GM19328 (cell line): ENCODE results near the gene SHANK2.

Source experiments
- ATAC-seq: cut with Tn5 transposase; IDR thresholded peaks from one replicate; pipeline ENCODE4 v1.9.1; 2021; ENCODE audit warnings: mild to moderate bottlenecking, moderate library complexity; ENCODE audit not compliant: unreplicated experiment

The SHANK2 gene

GRCh38 chr11:71223081-71223405, 29.3 kb downstream of the SHANK2 start:
- no peak for ATAC-seq

DNA sequence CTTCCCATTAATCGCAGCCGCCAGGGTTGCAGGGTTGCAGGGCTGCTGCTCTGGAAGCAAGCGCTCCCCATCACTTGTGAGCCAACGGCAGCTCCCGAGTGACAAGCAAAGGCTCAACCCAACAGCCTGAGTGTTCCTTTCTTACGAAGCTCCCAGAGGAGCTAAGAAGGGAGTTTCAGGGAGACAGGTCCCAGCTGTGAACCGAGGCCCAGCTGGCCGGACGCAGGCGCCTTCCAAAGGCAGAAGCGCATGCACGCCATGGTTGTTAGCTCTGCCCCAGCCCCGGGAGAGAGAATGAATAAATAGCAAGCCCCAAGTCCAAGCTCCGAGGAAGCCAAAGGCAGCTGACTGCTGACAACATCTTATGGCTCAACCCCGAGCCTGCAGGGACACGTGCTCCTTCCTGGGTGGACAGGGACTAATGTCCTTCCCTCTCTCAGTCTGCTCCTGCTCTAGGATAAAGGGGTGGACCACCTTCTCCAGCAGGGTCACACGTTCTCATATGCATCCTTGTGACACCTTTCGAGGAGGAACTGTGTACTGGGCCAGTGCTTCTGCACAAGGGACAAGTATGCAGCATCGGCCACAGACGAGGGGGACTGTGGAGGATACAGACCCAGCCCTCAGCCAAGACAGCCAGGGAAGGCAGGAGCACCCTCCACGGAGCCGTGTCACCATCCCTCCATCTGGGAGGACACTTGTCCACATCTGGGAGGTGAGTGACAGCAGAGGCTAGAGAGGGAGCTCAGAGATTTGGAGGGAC, 29.9 kb downstream of the SHANK2 start:
- ATAC-seq = no peak

- ATAC-seq = no peak
Measured at GRCh38 chr11:71221821-71222220, 30.6 kb downstream of the SHANK2 start.

GRCh38 chr11:71221201-71221600, 31.2 kb downstream of the SHANK2 start:
- no peak for ATAC-seq

DNA sequence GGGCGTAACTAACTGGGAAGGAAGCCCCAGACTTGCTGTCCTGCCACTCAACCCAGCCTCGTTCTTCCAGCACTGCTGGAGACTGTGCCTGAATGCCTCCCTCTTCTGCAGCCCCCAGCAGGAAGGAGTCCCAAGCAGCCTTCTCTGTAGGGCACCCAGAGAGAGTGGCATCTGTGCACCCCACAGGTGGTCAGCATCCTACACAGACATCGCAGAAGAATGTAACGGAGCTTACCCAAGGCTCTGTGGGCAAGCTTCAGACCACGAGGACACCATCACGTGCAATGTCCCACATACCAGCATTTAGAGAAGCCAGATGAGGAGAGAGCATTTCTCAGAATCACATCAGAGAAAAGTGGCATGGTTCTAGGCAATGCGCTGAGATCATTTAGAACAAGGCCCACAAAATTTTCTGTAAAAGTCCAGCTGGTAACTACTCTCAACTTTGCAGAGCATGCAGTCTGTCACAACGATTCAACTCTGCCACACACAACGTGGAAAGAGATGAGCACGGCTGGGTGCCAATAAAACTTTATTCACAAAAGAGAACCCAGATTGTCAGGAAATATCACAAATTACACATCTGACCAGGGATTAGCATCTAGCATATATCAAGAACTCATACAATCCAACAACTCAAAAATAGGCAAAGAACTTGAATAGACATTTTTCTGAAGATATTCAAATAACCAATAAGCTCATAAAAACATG, 33.4 kb downstream of the SHANK2 start:
- ATAC-seq = no peak

DNA sequence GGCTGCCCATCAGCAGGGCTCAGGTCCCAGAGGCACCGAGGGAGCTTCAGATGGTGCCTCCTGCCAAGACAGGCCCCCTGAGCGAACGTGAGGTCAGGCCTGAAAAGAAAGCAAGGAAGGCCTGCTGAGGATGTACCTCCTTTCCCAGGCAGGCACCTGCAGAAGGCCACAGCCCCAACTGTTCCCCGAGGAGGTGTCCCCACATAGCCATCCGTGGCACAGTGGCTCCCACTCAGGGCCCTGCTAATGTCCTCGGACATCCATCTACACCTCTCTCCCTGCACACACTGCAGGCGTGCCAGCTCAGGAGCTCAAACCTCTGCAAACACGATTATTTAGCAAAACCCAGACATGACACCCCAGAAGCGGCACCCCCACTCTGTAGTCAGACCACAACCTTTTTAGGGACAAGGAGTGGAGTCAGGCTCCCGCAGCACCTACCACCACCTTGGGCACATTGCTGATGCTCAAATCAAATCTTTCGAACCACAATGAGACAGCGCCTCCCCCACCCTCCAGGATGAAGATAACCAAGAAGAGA, 36.9 kb downstream of the SHANK2 start:
- ATAC-seq = no peak

DNA sequence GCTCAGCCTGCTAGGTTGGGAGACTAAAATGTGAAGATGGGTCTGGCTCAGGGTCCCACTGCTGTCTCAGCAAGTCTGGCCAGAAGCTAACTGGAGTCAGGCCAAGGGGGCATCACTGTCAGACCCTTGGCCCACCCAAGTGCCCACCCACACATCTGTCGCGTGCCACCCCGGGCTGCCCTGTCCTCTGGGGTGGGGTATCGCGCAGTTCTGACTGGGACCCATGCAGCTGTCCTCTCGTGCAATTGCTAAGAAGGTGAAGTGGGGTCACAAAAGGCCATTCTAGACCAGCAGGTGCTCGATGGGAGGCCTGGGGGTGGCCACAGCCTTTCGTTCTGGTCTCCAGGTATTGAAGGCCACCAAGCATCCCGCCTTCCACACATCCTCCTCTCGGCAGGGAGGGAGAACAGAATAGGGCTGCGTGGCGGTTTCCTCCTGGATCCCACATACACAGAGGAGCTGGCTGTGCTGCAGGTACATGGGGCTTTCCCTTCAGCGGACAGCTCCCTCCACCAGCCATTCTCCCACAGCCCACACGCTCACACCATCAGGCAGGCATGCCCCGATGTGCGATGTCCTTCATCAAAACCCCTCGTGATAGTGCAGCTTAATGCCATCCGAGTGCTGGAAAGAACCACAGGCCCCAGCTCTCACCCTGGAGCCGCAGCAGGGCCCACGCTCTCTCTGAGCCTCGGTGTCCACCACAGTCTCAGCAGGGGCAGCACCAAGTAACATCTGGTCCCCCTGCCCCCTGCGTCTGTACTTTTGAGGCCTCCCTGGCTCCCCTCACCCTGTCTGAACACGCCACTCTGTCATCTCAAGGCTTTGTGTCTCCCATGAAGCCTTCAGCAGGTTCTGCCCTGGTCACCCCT, 37.6 kb downstream of the SHANK2 start:
- ATAC-seq = no peak

- ATAC-seq = no peak
Measured at GRCh38 chr11:71213696-71214552, 38.5 kb downstream of the SHANK2 start.

GRCh38 chr11:71212871-71213559, 39.4 kb downstream of the SHANK2 start:
- no peak for ATAC-seq

DNA sequence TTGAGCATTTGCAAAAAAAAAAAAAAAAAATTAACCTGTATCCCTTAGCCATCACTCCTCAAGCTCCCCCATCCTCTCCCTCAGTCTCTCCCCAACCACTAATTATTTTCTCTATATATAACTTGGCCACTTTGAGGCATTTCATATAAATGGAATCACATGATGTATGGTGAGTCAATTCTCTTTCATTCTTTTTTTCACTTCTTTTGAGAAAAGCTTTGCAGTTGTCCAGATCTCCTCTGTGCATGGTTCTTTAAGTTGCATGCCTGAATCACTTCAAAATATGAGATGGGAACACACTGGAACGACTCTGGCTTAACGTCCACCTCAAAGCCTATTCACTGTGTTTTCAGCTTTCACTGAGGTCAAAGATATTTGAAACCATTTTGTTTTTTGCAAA, 40.7 kb downstream of the SHANK2 start:
- no peak for ATAC-seq

DNA sequence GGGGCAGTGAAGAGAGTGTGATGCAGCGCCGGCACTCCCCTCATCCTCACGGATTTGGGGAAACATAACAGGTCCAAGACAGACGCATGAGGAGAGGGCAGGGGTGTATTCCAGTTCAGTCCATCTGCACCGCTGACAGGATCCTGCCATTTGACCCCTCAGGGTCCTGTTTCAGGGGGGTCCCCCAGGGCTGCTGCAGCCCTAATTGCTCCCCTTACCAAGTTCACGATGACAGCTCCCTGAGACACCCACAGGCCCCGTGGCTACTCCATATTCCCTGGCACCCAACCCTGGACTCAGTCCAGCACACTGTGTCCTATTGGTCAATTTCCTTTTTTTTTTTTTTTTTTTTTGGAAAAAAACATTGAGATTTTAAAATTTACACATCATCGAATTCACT, 41.5 kb downstream of the SHANK2 start:
- ATAC-seq = no peak

GRCh38 chr11:71209656-71210055, 42.7 kb downstream of the SHANK2 start:
- ATAC-seq = no peak

DNA sequence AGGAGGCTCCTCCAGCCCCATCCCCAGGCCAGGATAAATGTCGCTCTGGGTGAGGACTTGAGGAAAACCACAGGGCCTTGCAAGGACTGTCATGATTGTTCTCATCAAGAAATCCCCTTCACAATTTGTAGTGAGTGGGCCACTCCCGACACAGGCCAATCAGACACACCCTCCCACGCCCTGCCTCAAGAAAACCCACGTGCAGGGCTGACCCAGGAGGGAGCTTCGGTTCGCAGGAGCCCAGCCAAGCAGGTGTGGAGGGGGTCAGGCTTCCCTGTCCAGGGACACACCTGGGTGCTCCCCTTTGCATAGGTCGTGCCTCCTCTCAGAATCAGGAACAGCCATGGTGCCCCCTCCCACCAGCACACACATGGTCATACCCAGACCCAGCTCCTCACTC, 43.2 kb downstream of the SHANK2 start:
- no peak for ATAC-seq

- no peak for ATAC-seq
Measured at GRCh38 chr11:71208011-71208774, 44.2 kb downstream of the SHANK2 start.

DNA sequence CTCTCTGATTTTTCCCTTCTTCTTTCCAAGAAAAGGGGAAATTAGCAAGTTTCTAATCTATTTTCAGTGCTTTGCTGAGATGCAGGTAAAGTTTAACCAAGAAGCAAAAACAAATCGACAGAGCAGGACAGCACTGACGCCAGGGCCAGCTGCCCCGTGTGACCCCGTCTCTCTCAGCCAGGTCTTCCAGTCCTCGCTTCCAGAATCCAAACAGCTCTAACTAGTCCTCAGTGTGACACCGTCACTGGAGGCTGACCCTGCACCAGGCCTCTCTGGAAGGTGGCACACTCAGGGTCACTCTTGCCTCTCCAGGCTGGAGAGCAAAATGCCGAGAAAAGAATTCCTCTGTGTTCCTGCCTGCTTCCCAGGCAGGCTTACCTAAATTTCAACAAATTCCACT, 44.8 kb downstream of the SHANK2 start:
- no peak for ATAC-seq

DNA sequence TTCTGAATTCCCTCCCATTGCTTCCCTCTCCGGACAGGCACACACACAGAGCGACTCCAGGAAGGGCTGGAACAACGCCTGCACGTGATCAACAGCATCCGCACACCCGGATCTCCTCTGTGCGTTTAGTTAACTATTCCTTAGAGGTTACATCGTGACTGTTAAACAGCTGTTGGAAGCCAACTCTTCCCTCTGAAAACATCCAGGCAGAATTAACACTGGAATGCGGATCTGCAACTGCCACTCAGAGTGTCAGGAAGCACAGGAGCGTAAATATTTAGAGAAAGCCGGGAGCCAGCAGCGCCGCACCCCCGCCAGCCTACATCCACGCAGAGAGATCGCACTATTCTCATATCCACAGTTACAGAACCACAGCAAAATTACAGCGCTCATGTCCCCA, 46.2 kb downstream of the SHANK2 start:
- no peak for ATAC-seq

DNA sequence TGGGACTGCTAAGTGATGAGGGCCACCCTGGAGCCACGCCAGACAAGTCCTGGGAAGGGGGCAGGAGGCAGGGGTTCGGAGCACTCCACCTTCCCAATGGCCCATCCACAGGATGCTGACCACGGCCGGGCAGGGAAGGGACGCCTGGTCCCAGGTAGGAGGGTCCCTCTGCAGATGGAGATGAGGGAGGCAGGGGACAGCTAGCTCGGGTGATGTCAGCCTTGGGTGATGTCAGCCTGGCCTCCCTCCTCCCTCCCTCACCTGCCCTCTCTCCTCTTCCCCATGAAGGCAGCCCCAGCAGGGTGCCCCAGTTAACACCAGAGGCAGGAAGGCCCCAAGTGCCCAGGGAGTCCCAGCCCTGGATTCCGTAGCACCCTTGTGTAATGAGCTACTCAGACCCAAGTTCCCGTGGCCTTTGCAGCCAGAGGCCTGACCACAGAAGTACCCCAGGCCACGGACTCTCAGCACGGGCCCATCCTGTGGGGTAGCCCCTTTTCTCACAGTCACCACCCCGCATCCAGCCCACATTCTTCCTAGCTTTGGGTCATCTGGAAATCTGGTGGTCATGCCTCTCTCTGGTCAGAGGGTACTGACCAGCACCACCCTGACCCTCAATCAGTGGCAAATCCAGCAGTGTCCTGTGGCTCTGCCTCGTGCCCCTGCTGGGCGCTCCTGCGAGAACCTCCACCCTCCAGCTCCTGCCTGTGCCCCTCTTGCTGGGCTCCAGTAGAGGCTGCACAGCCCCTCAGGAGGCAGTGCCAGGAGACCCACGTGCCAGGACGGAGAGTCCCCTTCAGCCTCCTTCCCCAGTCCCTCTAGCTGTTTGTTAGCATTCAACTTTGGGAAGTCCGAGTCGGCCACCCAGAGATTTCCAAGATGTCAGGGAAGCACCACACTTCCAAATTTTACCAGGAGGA, 47.4 kb downstream of the SHANK2 start:
- no peak for ATAC-seq

- no peak for ATAC-seq
Measured at GRCh38 chr11:71204294-71204693, 48.1 kb downstream of the SHANK2 start.
